Omental fat pad (tissue), 4 donors: ENCODE results near the gene CRIP3. TPM values are rescaled to one million over a fixed set of nuclear protein-coding genes. Genes with fewer than 3 reads are reported as not detected.

Experiments used
- ATAC-seq: fragments of 150-250 bp; one replicate; pipeline ENCODE4 v1.9.1; 2016; ENCODE audit warnings: mild to moderate bottlenecking, moderate library complexity; ENCODE audit not compliant: low FRiP score
- DNase-seq: peaks from one replicate; pipeline ENCODE4 v3.0.0-alpha.2; 2019; ENCODE audit warnings: low spot score
- CTCF ChIP-seq, 3 donors: fragments of 450-650 bp; IDR thresholded peaks; one replicate each; pipeline ENCODE4 v1.5.1; 2016 to 2017; ENCODE audit warnings: antibody characterized with exemption in 3 of 3, mild to moderate bottlenecking in 3 of 3, moderate library complexity in 2 of 3
- total RNA-seq, 4 donors: library from RNA; depleted of rRNA; stranded (reverse); fragments of >200 nt; gene quantifications; one replicate each; pipeline ENCODE4 v1.1.0, GENCODE V29; 2016

The CRIP3 gene
- total RNA-seq, 4 donors from 2014 or later = 0.84 to 7.9 (median 0.94) TPM; not detected in 1

DNA sequence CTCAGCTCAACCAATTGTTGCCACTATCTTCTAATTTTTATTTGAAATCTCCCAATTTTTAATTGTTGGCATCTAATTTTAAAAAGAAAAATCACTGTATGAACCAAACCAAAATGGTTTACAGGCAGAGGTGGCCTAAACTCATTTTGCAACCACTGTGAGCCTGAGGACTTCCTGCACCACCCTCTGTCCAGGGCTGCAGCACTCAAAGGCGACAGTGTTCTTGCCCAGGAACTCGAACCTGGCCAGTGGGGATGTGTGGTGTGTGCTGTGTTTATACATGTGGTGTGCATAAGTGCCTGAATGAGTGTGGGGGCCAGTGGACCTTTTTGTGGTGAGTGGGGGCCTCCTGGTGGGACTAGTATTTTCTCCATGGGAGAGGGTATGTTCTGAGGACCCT, 34.9 kb downstream of the CRIP3 start:
- ATAC-seq = no peak
- no peak for TF ChIP-seq CTCF (IDR thresholded peaks at IDR 0.05)
- DNase-seq = no peak

GRCh38 chr6:43271944-43272343, 36.7 kb downstream of the CRIP3 start:
- DNase-seq (no peak), ATAC-seq (no peak)
- TF ChIP-seq CTCF (IDR thresholded peaks at IDR 0.05) = no peak

DNA sequence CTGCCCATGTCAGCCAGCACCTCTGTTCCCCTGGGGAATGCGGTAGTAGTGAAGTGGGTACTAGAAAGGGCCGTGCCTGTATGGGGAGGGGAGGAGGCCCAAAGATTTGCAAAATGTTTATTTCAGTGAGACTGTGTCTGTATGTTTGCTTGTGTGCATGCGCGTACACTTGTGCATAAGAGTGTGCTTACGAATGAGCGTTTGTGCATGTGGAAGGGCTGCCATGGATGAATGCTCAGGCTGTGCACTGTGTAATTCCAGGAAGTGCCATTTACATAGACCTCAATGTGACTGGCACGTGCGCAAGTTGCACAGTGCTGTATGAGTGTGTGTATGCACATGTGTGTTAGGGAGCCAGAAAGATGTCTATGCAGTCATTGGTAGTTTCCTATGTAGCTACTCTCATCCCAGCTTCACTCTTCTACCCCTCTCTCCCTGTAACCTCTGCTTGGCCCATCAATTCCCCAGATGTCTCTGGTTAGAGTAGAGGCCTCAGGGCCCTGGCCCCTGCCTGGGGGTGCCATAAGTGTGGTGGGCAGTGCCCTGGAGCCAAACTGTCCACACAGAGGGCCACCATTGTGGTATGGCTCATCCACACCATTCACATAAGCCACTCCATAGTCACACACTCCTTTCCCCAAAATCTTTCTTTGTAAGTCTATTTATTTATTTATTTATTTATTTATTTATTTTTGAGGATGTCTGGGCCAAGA, 37.4 kb downstream of the CRIP3 start:
- TF ChIP-seq CTCF (IDR thresholded peaks at IDR 0.05) = no peak
- DNase-seq = no peak
- no peak for ATAC-seq

- TF ChIP-seq CTCF (IDR thresholded peaks at IDR 0.05) = no peak
- DNase-seq = no peak
- ATAC-seq = peak; percentile 53
These were observed 39.2 kb downstream of the CRIP3 start for GRCh38 chr6:43269273-43270007.

DNA sequence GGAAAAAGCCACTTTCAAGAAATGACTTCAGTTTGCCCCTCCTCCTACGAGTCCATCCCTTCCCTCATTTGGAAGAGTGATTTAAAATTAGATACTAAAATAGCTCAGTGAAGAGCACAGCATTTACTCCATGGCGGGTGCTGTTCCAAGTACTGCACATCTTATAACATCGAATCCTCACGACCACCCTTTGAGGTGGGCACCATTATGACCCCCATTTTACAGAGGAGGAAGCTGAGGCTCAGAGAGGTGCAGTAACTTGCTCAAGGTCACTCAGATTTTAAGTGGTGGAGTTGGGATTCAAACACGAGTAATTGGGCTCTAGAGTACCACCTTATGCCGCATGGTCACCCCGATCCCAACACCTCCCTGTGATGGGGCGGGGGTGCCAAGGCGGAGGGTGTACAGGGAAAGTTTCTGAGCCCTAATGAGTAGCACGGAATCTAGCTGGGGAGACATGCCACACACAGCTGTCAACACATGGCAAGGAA, 39.8 kb downstream of the CRIP3 start:
- no peak for TF ChIP-seq CTCF (IDR thresholded peaks at IDR 0.05)
- ATAC-seq (no peak), DNase-seq (no peak)

DNA sequence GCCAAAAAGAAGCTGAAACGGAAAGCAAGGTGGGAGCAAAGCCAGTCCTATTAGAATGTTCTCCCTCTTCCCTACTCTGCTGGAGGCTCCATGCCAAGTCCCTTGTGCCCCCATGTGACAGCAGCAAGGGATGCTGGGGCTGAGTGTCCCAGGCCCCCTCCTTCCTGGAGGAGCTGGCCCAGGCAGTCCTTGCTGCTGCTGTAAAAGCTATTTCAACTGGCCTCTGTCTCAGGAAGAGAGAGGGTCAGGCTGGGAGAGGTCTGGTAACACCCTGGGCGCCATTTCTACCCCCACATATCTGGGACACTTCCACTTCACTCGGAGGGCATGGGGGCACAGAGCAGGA, 40.3 kb downstream of the CRIP3 start:
- no peak for DNase-seq
- no peak for TF ChIP-seq CTCF (IDR thresholded peaks at IDR 0.05)
- ATAC-seq = no peak
